ENCODE measurements around the gene ODAPH. TPM values are rescaled to one million over a fixed set of nuclear protein-coding genes. Genes with fewer than 3 reads are reported as not detected.
"Not testable (repeated sequence)": the region's sequence is repeated elsewhere in the genome, so short reads cannot be mapped to it uniquely, and the experiment has no call there.

The ODAPH gene
- total RNA-seq, 1 experiment from 2014 or later = not detected

DNA sequence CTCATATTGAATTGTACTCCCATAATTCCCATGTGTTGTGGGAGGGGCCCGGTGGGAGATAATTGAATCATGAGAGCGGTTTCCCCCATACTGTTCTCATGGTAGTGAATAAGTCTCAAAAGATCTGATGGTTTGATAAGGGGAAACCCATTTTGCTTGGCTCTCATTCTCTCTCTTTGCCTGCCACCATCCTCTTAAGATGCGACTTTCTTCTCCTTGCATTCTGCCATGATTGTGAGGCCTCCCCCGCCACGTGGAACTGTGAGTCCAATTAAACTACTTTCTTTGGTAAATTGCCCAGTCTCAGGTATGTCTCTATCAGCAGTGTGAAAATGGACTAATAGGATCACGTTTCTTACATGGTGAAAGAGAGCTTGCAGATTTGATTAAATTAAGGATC is 18.6 kb upstream of the ODAPH start:
- not testable (repeated sequence) for H3K9ac ChIP-seq (ENCODE audit: extremely low read depth, insufficient read length, low read length); DNase-seq

More for the DNA sequence above, 18.6 kb upstream of the ODAPH start:
- H3K56ac ChIP-seq (ENCODE audit: insufficient read length, low read depth, low read length); H4K20me1 ChIP-seq (ENCODE audit: control insufficient read depth, insufficient read depth, insufficient read length); H3K27me3 Mint-ChIP-seq (ENCODE audit: low read depth); H4K5ac ChIP-seq (ENCODE audit: insufficient read length, low read depth, low read length); H3K4me2 ChIP-seq (ENCODE audit: insufficient read depth, insufficient read length, low read length); H3K4me3 Mint-ChIP-seq; H2AK5ac ChIP-seq (ENCODE audit: insufficient read length, low read length); H3K27ac Mint-ChIP-seq; H3K9me3 ChIP-seq (ENCODE audit: control insufficient read depth, low read depth, low read length); H3K23me2 ChIP-seq (ENCODE audit: insufficient read length, low read depth, low read length, poor library complexity, severe bottlenecking); H3K79me2 ChIP-seq (ENCODE audit: insufficient read depth, low read length); H3K14ac ChIP-seq (ENCODE audit: insufficient read depth, low read length); H3K27me3 ChIP-seq (ENCODE audit: insufficient read depth, low read length); H2BK15ac ChIP-seq (ENCODE audit: low read depth, low read length); H2BK5ac ChIP-seq (ENCODE audit: insufficient read length, low read length); H3K4ac ChIP-seq (ENCODE audit: low read depth, low read length); H3K4me1 Mint-ChIP-seq; H2BK120ac ChIP-seq (ENCODE audit: low read depth, low read length, poor library complexity, severe bottlenecking); H2BK12ac ChIP-seq (ENCODE audit: insufficient read length, low read depth, low read length); H3K18ac ChIP-seq (ENCODE audit: insufficient read length, low read depth, low read length); H3K27ac ChIP-seq (ENCODE audit: insufficient read length, low read depth, low read length); H4K91ac ChIP-seq (ENCODE audit: insufficient read length, low read depth, low read length); H3K4me1 ChIP-seq (ENCODE audit: insufficient read depth, low read length); H3K23ac ChIP-seq (ENCODE audit: insufficient read length, low read depth, low read length); H2AFZ ChIP-seq (ENCODE audit: low read length); H2BK20ac ChIP-seq (ENCODE audit: low read depth, low read length, poor library complexity, severe bottlenecking); H3T11ph ChIP-seq (ENCODE audit: low read length); H4K8ac ChIP-seq (replicated peaks; ENCODE audit: insufficient read length, low read depth, low read length); H3K79me1 ChIP-seq (ENCODE audit: insufficient read depth, low read depth, low read length, poor library complexity, severe bottlenecking): not testable (repeated sequence)
- no CpG with 5 or more reads among the region's 6 CpGs for WGBS (ENCODE audit: extremely low coverage, insufficient read length, low lambda C conversion rate)
- peaks cover 12 to 16% (median 14%) of the 10 kb centered on the region in 3 experiments for H3K36me3 Mint-ChIP-seq (ENCODE audit: insufficient read depth in 1 of 3, low read depth in 3 of 3)
- peaks cover 12 to 17% of the 10 kb centered on the region in 2 experiments for H3K9me3 Mint-ChIP-seq

Measured in H9 (cell line).